Activated T-helper 9 cell treated with anti-CD3 and anti-CD28 coated beads, Interleukin-2, amount 50 U/mL, for 16 hours (primary cell): ENCODE results near the gene MT1E.

Source experiments
- DNase-seq: peaks from one replicate; pipeline ENCODE4 v3.0.0-alpha.2; 2020; ENCODE audit warnings: low read depth

The MT1E gene

DNA sequence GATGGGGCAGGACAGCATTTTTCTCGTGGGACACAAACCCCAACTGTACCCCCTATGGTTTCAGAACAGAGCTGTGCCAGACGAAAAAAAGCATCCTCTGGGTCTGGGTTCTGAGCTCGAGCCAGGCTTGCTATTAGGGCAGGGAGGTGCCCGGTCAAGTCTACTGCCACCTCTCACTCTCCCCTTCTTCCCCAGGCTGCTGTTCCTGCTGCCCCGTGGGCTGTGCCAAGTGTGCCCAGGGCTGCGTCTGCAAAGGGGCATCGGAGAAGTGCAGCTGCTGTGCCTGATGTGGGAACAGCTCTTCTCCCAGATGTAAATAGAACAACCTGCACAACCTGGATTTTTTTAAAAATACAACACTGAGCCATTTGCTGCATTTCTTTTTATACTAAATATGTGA, 1.1 kb downstream of the MT1E start:
- DNase-seq, result no peak

- no peak for DNase-seq
These were observed 3.1 kb downstream of the MT1E start for GRCh38 chr16:56628486-56629350.

- no peak for DNase-seq
These were observed 4.0 kb downstream of the MT1E start for GRCh38 chr16:56629531-56629930.

DNA sequence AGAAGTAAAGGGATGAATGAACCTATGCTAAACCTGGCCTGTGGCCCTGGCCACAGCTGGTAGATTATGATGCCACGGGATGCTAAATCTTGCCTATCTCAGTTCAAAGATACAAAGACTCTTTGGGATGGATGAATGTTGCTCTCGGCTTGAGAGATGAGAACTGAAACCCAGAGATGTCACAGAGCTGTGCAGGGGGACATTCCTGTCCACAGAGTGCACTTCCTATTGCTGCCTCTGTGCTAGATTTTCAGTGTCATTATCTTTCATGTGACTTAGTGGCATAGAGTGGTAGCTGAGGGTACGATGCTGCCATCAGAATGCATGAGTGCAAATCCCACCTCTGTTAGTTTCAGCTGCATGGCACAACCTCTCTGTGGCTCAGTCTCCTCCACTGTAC, 4.6 kb downstream of the MT1E start:
- no peak for DNase-seq

DNA sequence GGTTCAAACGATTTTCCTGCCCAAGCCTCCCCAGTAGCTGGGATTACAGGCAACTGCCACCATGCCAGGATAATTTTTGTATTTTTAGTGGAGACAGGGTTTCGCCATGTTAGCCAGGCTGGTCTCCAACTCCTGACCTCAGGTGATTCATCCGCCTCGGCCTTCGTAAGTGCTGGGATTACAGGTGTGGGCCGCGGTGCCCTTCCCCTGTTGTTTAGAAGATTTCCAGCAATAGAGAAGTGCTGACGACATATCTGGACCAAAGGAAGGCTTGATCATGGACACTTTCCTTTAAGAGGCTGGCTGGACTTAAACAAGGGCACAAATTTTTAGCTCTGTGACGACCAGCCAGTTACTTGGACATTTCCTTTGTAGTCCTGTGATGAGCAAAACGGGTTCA, 5.6 kb downstream of the MT1E start:
- no peak for DNase-seq

- DNase-seq, result no peak
These were observed 6.2 kb downstream of the MT1E start for GRCh38 chr16:56631832-56632155.

DNA sequence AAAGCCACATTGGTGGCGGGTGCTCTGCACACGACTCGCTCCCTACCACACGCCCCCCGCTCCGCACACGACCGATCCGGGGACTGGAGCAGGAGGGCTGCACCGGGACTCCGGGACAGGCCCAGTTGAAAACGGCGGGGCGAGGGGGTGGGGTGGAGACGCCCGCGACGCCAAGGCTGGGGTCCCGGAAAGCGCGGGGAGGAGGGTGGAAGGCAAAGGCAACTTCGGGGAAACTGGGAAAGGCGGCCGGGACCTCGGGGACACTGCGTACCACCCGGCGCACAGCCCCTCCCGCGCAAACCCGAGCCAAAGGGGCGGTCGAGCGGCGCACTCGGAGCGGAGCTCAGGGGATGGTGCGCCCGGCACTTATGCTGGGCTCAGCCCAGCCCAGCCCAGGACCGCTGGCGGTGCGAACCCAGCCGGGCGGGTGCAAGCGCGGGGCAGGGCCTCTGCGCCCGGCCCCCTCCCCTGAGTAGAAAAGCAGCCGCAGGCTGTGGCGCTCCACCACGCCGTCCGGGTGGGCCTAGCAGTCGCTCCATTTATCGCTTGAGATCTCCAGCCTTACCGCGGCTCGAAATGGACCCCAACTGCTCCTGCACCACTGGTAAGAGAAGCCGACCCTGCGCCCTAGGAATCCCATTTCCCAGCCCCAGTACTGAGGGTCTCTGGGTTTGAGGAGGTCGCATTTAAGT, 6.7 kb downstream of the MT1E start, which contains the start of gene MT1M:
TSS of gene MT1M (plus strand) at position 504 of the 692 bp plus-strand sequence. CDS start at position 577, 73 bp downstream.
- DNase-seq, result no peak

DNA sequence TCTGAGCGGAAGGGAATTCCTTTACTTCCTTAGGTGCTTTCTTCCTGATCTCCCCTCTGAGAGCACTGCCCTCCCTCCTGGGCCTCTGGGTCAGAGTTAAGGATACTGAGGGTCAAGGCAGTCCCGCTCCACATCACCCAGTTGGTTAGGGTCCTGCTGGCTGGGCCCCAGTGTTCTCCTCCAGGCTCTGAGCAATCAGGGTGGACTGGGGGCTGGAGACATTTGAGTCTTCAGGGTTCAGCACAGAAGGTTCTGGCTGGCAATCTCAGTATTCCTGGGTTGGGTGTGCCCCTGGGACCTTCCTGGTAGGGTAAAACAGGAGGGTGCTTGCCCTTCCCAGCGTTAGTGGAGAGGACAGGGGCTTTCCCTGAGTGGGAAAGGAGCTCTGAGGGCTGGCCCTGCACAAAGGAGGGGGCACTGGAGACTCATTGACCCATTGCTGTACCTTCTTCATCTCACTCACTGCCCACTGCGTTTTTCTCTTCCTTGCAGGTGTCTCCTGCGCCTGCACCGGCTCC, 7.3 kb downstream of the MT1E start:
- DNase-seq, result no peak

GRCh38 chr16:56633535-56633934, 8.0 kb downstream of the MT1E start:
- DNase-seq, result no peak

- DNase-seq, result no peak
These were observed 9.3 kb downstream of the MT1E start for GRCh38 chr16:56634715-56635440.

DNA sequence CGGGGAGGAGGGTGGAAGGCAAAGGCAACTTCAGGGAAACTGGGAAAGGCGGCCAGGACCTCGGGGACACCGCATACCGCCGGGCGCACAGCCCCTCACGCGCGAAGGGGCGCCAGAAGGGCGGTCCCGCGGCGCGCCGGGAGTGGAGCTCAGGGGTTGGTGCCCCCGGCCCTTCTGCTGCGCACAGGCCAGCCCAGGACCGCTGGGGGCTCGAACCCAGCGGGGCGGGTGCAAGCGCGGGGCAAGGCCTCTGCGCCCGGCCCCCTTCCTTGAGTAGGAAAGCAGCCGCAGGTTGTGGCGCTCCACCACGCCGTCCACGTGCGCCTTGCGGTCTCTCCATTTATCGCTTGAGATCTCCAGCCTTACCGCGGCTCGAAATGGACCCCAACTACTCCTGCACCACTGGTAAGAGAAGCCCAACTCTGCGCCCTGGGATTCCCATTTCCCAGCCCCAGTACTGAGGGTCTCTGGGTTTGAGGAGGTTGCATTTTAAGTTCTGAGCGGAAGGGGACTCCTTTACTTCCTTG, 9.9 kb downstream of the MT1E start:
- DNase-seq, result no peak

- no peak for DNase-seq
These were observed 11.2 kb downstream of the MT1E start for GRCh38 chr16:56636616-56637413.

- DNase-seq, result no peak
These were observed 12.5 kb downstream of the MT1E start, which contains the start of gene MT1A for GRCh38 chr16:56637814-56638750. MT1A (plus strand) TSS chr16:56638666; CDS start chr16:56638739, 73 bp downstream.

- DNase-seq, result no peak
These were observed 13.5 kb downstream of the MT1E start for GRCh38 chr16:56639045-56639444.

DNA sequence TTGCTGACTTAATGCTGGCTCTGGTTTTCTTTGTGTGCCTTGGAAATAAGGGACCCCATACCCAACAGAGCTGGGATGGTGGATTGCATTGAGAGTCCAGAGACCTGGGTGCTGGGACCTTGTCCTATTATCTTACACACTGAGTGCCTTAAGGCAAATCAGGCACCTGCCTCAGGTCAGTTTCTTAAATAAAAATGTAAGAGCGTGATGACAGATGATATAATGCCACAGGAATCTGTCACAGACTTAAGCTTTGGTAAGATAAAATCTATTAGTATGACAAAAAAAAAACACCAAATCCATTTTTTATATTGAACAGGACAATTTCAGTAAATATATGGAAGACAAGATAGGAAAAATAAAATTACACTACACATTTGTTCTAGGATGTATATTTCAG, 14.5 kb downstream of the MT1E start:
- DNase-seq, result no peak

GRCh38 chr16:56641166-56641565, 15.6 kb downstream of the MT1E start:
- no peak for DNase-seq

DNA sequence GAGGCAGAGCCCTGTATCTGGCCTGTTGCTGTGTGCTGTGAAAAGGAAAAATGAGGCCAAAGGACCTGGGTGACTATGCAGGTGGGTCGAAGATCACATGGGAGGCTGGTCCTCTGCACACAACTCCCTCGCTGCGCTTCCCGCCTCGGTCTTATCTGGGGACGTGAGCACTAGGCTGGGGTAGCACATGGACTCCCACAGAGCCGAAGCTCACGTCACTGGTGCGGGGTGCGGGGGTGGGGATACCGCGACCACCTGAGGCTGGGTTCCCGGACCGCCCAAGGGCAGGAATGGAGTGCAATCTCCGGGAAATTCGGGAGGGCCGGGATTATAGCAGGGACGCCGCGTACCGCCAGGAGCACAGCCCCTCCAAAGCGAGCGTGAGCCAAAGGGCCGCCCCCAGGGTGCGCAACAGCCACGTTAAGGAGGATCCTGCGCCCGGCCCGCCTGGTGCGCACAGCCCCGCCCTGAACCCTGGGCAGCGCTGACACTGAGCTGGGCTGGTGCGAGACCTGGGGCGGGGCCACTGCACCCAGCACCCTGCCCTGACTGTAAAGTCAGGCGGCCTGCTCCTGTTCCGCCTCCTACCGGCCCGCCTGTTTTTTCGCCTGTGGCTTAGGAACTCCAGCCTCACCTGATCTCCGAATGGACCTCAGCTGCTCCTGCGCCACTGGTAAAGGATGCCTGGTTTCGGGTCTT, 17.6 kb downstream of the MT1E start:
- DNase-seq, result peak; percentile 67

DNA sequence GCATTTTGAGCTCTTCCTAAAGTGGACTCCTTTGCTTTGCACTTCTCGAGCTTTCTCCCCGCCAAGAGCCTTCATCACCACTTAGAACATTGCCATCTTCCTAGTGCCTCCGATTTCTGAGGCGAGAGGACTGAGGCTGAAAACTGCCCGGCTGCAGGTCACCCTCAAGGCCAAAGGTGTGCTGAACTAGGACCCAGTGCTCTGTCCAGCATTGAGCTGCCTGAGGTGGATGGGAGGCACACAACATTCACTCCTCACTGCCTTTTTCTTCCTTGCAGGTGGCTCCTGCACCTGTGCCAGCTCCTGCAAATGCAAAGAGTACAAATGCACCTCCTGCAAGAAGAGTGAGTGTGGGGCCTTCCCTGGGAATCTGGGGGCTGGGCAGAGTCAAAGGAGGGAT, 18.3 kb downstream of the MT1E start:
- DNase-seq, result no peak

GRCh38 chr16:56645311-56645710, 19.7 kb downstream of the MT1E start:
- DNase-seq, result no peak

- no peak for DNase-seq
These were observed 20.3 kb downstream of the MT1E start for GRCh38 chr16:56645838-56646237.
